Erythroblast (primary cell): Measurements from ENCODE around the gene PRDX6.

Source experiments
- GATA1 ChIP-seq: IDR thresholded peaks from 2 replicates; pipeline ENCODE4 v1.6.1; 2011; ENCODE audit warnings: low read depth, mild to moderate bottlenecking, control low read depth, low read length, moderate library complexity
- POLR2A ChIP-seq: IDR thresholded peaks from 2 replicates; pipeline ENCODE4 v1.6.1; 2011; ENCODE audit warnings: mild to moderate bottlenecking, low read length

DNA sequence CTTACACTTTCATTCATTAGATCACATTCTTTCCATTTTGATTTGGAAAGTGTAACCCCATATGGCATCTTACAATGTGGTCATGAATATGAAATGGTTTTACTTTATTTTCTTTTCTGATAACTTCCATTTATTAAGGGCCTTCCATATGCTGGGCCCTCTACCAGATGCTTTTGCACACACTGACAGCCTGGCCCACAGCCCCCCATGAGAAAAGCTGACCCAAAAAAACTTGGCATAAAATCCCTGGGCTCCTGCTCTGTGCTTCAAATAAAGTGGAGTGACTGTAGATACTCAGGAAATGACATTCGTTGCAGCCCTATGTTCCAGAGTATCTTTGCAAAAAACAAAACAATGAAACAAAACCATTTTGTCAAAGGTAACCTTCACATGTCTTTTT is 48.8 kb downstream of the PRDX6 start:
- TF ChIP-seq POLR2A: no peak
- no peak for TF ChIP-seq GATA1
